Measurements from ENCODE around the gene SLC1A3.

The SLC1A3 gene

DNA sequence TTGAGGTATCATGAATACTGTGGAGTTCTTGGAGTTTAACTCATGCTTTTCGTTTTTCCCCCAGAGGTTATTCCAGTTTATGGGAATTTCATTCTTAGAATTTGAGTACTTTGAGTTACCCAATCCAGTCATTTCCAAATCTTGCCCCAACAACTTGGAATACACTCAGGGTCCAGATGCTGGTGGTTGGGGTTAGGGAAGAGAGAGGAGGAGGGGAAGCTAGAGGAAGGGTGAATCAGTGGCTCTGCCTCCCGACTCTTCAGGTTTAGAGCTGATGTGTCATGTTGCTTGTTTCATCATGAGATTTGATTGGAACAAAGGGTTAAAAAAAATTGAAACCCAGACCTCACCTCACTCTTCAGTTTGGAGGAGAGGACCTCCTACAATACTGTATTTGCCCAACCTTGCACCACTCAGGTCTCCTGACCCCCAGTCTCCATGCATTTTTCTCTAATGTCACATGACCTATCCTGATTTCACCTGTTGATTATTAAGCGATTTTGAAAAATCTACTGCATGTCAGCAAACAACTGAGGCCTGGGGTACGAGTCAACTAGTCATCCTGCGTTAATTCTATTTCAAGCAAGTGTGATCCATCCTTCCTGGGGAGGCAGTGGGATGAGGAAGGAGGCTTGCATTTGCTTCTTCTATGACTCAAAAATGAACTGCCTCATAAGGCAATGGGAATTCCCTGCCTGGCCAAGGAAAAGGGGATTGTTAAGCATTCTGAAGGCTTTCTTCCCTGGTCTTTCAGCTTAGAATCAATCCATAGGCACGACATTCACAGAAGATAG is 6.2 kb upstream of the SLC1A3 start:
- Histone ChIP-seq H3K4me1 (ENCODE audit: control insufficient read depth, insufficient read depth, low read length) (peaks cover 8% of the 10 kb centered on the region), H3K9me3 (ENCODE audit: control insufficient read depth in 2 of 2, low read length in 2 of 2) (no peaks in the 10 kb centered on the region), H3K27me3 (ENCODE audit: control insufficient read depth in 1 of 2, insufficient read depth in 2 of 2, low read length in 2 of 2) (peaks cover 0 to 2% of the 10 kb centered on the region in 2 donors), H3K4me3 (ENCODE audit: low read length in 2 of 2) (no peak overlapping the region), H3K36me3 (ENCODE audit: control insufficient read depth in 2 of 2, insufficient read depth in 2 of 2, low read length in 2 of 2) (no peaks in the 10 kb centered on the region), H3K9ac (ENCODE audit: low read length in 2 of 2) (no peak overlapping the region), H3K27ac (ENCODE audit: low read length) (no peak overlapping the region)

DNA sequence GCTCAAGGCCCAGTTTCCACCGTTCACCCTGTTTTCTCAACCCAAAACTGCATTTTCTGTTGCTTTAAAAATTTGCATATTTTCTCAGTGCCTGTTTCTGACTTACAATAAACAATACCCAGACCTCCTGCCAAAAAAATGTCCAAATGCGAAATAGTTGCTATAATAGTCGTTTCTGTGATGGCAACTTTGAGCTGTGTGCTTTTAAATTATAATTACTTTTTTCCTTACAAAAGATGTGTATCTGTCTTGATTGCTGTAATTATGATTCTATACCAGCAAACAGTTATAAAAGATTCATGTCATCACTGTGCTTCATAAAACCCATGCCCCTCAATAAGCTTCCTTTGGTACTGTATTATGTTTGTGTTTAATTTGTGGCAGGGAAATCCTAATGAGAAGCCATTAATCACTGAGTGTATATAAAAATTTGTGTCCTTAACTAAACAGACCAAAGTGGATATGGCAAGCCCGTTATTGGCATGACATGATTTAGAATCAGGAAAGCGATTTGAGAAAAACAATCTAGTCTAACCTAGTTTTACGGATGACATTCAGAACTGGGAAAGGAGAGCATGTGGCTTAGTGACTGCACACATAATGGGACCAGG is 5.4 kb upstream of the SLC1A3 start:
- Histone ChIP-seq H3K27ac (ENCODE audit: low read length) (no peak overlapping the region), H3K4me1 (ENCODE audit: control insufficient read depth, insufficient read depth, low read length) (peaks cover 8% of the 10 kb centered on the region)

DNA sequence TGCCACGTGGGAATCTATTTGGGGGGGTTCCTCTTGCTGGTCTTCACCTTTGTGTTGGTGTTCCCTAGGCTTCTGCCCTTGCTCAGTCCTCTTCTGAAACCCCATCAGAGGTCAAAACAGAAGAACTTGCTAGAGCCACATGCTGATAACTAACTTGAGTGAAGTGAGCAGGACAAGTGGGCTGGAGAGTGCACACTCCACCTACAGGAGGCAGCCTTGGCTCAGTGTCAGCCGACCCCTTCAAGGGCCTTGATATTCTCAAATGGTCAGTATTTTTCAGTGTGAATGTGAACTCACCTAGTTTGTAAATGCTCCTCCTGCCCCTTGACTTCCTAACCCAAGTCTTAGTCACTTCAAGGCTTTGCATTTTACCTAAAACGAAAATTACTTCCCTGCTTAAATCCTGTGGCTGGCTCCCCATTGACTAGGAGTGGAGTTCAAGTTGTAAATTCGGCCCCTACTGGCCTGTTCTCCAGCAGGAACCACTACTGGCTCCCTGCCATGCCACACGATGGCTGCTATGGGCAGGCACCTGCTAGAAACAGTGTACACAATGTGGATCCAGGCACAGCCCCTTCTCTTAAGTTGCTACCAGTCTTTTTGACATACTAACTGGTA is 3.6 kb upstream of the SLC1A3 start:
- Histone ChIP-seq H3K9ac (ENCODE audit: low read length in 2 of 2) (no peak overlapping the region), H3K27me3 (ENCODE audit: control insufficient read depth in 1 of 2, insufficient read depth in 2 of 2, low read length in 2 of 2) (peaks cover 3 to 7% of the 10 kb centered on the region in 2 donors), H3K4me1 (ENCODE audit: control insufficient read depth, insufficient read depth, low read length) (peaks cover 8% of the 10 kb centered on the region), H3K4me3 (ENCODE audit: low read length in 2 of 2) (no peak overlapping the region), H3K36me3 (ENCODE audit: control insufficient read depth in 2 of 2, insufficient read depth in 2 of 2, low read length in 2 of 2) (no peaks in the 10 kb centered on the region), H3K27ac (ENCODE audit: low read length) (no peak overlapping the region), H3K9me3 (ENCODE audit: control insufficient read depth in 2 of 2, low read length in 2 of 2) (no peaks in the 10 kb centered on the region)

More for the DNA sequence above, 5.4 kb upstream of the SLC1A3 start:
- no peaks in the 10 kb centered on the region for H3K36me3 ChIP-seq (ENCODE audit: control insufficient read depth in 2 of 2, insufficient read depth in 2 of 2, low read length in 2 of 2)
- peaks cover 0 to 2% of the 10 kb centered on the region in 2 donors for H3K27me3 ChIP-seq (ENCODE audit: control insufficient read depth in 1 of 2, insufficient read depth in 2 of 2, low read length in 2 of 2)
- no peaks in the 10 kb centered on the region for H3K9me3 ChIP-seq (ENCODE audit: control insufficient read depth in 2 of 2, low read length in 2 of 2)
- H3K4me3 ChIP-seq (ENCODE audit: low read length in 2 of 2): no peak overlapping the region
- H3K9ac ChIP-seq (ENCODE audit: low read length in 2 of 2): no peak overlapping the region

DNA sequence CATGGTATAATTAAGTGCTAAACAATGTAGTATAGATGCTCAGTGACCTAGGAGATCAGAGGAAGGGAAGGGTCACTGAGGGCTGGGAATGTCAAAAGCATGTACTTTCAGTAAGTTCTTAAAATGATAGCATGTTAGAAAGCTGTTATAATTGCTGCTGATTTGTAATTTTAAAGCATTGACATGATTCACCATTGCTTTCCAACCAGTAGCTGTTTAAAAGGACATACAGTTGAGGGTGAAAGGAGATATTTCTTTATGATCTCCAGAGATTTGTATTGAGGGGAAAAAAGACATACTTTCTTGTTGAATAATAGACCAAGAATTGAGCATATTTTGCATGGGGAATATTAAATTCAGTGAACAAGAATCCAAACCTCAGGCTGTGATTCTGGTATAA is 1.2 kb upstream of the SLC1A3 start:
- Histone ChIP-seq H3K9ac (ENCODE audit: low read length in 2 of 2) (no peak overlapping the region), H3K27me3 (ENCODE audit: control insufficient read depth in 1 of 2, insufficient read depth in 2 of 2, low read length in 2 of 2) (peaks cover 8 to 10% of the 10 kb centered on the region in 2 donors), H3K36me3 (ENCODE audit: control insufficient read depth in 2 of 2, insufficient read depth in 2 of 2, low read length in 2 of 2) (no peaks in the 10 kb centered on the region), H3K27ac (ENCODE audit: low read length) (no peak overlapping the region), H3K4me1 (ENCODE audit: control insufficient read depth, insufficient read depth, low read length) (peaks cover 8% of the 10 kb centered on the region), H3K4me3 (ENCODE audit: low read length in 2 of 2) (no peak overlapping the region), H3K9me3 (ENCODE audit: control insufficient read depth in 2 of 2, low read length in 2 of 2) (no peaks in the 10 kb centered on the region)

DNA sequence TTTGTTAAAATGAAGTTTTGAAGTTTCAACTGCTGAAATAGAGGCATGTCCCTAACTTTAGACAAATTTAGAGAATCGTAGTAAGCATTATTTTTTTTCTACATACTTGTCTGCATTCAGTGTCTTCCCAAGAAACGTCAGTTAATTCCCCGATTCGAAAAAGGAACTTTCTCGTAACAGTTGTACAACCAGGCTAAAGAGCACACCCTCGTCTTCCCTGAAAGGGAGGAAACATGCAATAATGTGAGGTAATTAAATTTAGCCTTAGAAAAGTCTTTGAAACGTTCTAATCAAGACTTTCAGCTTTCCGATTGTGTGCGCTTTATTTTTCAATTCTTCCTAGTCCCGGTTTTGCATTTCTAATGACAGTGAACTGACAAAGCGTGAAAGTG is 374 bp upstream of the SLC1A3 start:
- Histone ChIP-seq H3K36me3 (ENCODE audit: control insufficient read depth in 2 of 2, insufficient read depth in 2 of 2, low read length in 2 of 2) (no peaks in the 10 kb centered on the region), H3K9ac (ENCODE audit: low read length in 2 of 2) (peak overlapping the region in 1 of 2 donors; percentile 64), H3K4me3 (ENCODE audit: low read length in 2 of 2) (peak overlapping the region; percentile 85 to 89), H3K27ac (ENCODE audit: low read length) (no peak overlapping the region), H3K27me3 (ENCODE audit: control insufficient read depth in 1 of 2, insufficient read depth in 2 of 2, low read length in 2 of 2) (peaks cover 8 to 10% of the 10 kb centered on the region in 2 donors), H3K9me3 (ENCODE audit: control insufficient read depth in 2 of 2, low read length in 2 of 2) (no peaks in the 10 kb centered on the region), H3K4me1 (ENCODE audit: control insufficient read depth, insufficient read depth, low read length) (peaks cover 8% of the 10 kb centered on the region)

DNA sequence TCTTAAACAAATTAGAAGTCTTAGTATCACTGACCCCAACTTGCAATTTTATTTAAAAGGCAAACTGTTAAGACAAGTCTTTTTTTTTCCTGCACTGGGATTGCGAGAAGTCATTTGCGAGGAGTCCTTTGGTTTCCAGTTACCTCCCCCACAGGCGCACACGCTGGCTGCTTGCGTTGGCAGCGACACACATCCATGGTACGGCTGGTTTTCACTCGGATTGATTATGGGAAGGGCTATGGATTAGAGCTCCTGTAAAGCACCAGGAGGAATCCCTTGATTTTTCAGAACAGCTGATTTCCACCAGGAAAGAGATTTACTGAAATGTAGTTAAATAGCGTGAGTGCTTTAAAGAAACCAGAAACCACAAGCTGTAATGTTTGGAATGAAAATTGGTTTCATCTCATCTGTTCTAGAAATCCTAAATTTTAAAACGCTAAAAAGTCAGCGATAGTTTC is 737 bp downstream of the SLC1A3 start:
- Histone ChIP-seq H3K36me3 (ENCODE audit: control insufficient read depth in 2 of 2, insufficient read depth in 2 of 2, low read length in 2 of 2) (no peaks in the 10 kb centered on the region), H3K4me1 (ENCODE audit: control insufficient read depth, insufficient read depth, low read length) (no peaks in the 10 kb centered on the region), H3K27ac (ENCODE audit: low read length) (no peak overlapping the region), H3K4me3 (ENCODE audit: low read length in 2 of 2) (peak overlapping the region; percentile 85 to 89), H3K9me3 (ENCODE audit: control insufficient read depth in 2 of 2, low read length in 2 of 2) (no peaks in the 10 kb centered on the region), H3K27me3 (ENCODE audit: control insufficient read depth in 1 of 2, insufficient read depth in 2 of 2, low read length in 2 of 2) (peaks cover 8 to 10% of the 10 kb centered on the region in 2 donors), H3K9ac (ENCODE audit: low read length in 2 of 2) (peak overlapping the region in 1 of 2 donors; percentile 62)

DNA sequence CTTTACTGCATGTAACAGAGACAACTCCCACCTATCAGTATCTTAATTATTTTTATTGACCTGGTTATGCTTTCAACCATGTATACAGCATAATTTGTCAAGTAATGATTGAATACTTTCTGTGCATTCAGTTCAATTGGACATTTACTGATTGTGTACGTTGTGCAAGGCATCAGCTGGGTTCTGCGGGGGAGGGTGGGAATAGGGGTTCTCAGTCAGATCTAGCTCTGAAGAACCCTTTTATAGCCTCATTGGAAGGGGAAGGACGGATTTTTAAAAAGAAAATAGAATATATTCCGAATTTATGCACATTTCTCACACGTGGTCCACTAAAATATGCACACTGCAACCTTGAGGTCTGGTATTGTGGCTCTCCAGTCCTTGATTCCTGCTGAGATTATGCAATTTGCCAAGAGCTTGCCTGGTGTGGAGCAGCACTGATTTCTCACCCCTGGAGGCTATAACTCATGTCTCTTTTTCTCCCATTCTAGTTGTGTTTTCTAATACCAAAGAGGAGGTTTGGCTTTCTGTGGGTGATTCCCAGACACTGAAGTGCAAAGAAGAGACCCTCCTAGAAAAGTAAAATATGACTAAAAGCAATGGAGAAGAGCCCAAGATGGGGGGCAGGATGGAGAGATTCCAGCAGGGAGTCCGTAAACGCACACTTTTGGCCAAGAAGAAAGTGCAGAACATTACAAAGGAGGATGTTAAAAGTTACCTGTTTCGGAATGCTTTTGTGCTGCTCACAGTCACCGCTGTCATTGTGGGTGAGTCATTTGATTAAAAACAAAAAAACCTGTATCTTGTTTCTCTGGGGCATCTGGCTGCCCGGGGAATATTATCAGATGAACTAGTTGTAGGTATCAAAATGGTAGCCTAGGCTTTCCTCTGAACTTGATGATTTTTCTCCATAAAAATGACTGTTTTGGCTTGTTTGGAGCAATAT is 1.7 kb downstream of the SLC1A3 start:
- Histone ChIP-seq H3K27ac (ENCODE audit: low read length) (no peak overlapping the region), H3K9me3 (ENCODE audit: control insufficient read depth in 2 of 2, low read length in 2 of 2) (no peaks in the 10 kb centered on the region), H3K9ac (ENCODE audit: low read length in 2 of 2) (no peak overlapping the region), H3K4me1 (ENCODE audit: control insufficient read depth, insufficient read depth, low read length) (no peaks in the 10 kb centered on the region), H3K27me3 (ENCODE audit: control insufficient read depth in 1 of 2, insufficient read depth in 2 of 2, low read length in 2 of 2) (peaks cover 6 to 10% of the 10 kb centered on the region in 2 donors), H3K4me3 (ENCODE audit: low read length in 2 of 2) (no peak overlapping the region), H3K36me3 (ENCODE audit: control insufficient read depth in 2 of 2, insufficient read depth in 2 of 2, low read length in 2 of 2) (no peaks in the 10 kb centered on the region)

DNA sequence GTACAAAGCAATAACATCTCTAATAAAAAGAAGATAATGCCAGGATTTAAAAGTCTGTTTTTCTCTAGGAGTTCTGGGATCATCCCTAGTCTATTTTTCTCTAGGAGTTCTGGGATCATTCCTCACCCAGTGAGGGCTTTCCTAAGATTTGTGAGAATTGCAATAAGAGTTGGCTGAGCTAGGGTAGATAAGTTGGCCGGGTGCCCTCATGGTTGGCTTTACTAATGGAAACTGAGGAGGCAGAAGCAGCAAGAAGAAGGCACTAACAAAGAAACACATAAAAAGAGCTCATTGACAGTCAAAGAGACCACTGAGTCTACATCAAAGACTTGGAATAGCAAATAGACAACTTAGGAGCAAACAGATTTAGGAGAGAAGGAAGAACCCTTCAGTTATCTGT is 4.2 kb downstream of the SLC1A3 start:
- Histone ChIP-seq H3K4me1 (ENCODE audit: control insufficient read depth, insufficient read depth, low read length) (no peaks in the 10 kb centered on the region), H3K27me3 (ENCODE audit: control insufficient read depth in 1 of 2, insufficient read depth in 2 of 2, low read length in 2 of 2) (peaks cover 6 to 10% of the 10 kb centered on the region in 2 donors), H3K36me3 (ENCODE audit: control insufficient read depth in 2 of 2, insufficient read depth in 2 of 2, low read length in 2 of 2) (no peaks in the 10 kb centered on the region), H3K4me3 (ENCODE audit: low read length in 2 of 2) (no peak overlapping the region), H3K27ac (ENCODE audit: low read length) (no peak overlapping the region), H3K9ac (ENCODE audit: low read length in 2 of 2) (no peak overlapping the region), H3K9me3 (ENCODE audit: control insufficient read depth in 2 of 2, low read length in 2 of 2) (no peaks in the 10 kb centered on the region)

DNA sequence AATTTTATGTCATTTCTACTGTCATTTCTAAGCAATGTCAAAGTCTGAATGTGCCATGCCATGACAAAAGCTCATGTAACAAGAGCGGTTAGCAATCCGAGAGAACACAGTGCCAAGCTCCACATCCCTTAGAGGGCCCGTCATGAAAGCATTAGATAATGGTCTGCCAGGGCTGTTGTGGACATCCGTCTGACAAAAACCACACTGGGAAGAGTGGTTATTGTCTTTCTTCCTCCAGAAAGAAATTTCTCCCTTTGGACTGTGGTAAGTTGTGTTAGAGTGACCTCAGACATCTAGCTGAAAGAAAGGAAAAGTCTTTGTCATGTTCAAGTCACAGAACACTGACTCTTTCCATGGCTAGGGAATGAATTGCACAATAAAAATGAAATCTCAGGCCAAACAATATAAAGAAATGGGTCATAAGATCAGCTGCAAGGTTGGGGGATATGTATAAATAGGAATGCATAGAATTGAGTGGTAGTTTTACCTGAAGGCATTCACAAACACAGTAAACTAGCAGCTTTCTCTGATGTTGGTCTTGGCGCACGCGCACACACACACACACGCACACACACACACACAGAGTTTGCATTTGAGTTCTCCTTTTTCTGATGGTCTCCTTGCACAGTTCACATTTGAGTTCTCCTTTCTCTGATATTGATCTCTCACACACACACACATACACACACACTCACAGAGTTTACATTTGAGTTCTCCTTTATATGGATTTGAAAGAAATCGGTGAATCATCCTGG is 5.3 kb downstream of the SLC1A3 start:
- Histone ChIP-seq H3K36me3 (ENCODE audit: control insufficient read depth in 2 of 2, insufficient read depth in 2 of 2, low read length in 2 of 2) (no peaks in the 10 kb centered on the region), H3K9me3 (ENCODE audit: control insufficient read depth in 2 of 2, low read length in 2 of 2) (no peaks in the 10 kb centered on the region), H3K4me1 (ENCODE audit: control insufficient read depth, insufficient read depth, low read length) (no peaks in the 10 kb centered on the region), H3K27ac (ENCODE audit: low read length) (no peak overlapping the region), H3K9ac (ENCODE audit: low read length in 2 of 2) (no peak overlapping the region), H3K4me3 (ENCODE audit: low read length in 2 of 2) (no peak overlapping the region), H3K27me3 (ENCODE audit: control insufficient read depth in 1 of 2, insufficient read depth in 2 of 2, low read length in 2 of 2) (peaks cover 5 to 6% of the 10 kb centered on the region in 2 donors)
